Stimulated activated CD8-positive, alpha-beta memory T cell treated with anti-CD3 and anti-CD28 coated beads, Interleukin-7, amount 100 ng/mL, for 24 hours (primary cell): ENCODE measurements around the gene COL26A1.
"Not testable (repeated sequence)": the region's sequence is repeated elsewhere in the genome, so short reads cannot be mapped to it uniquely, and the experiment has no call there.

ENCODE experiments used
- DNase-seq: peaks from one replicate; pipeline ENCODE4 v3.0.0-alpha.2; 2020; ENCODE audit warnings: low read depth

Gene COL26A1

GRCh38 chr7:101362334-101363195, at the start of gene COL26A1:
TSS of gene COL26A1 (plus strand) at chr7:101362875. CDS start at chr7:101363033, 158 bp downstream.
- no peak for DNase-seq

GRCh38 chr7:101315336-101315735, 47.3 kb upstream of the COL26A1 start:
- peak; percentile 13 for DNase-seq

GRCh38 chr7:101319401-101319800, 43.3 kb upstream of the COL26A1 start:
- DNase-seq, result no peak

- peak; percentile 71 for DNase-seq
Measured at GRCh38 chr7:101321491-101322401, 40.9 kb upstream of the COL26A1 start, which contains the start of gene IFT22. TSS of gene IFT22 (minus strand) at chr7:101321812. CDS start at chr7:101321709, 103 bp downstream.

GRCh38 chr7:101328159-101328558, 34.5 kb upstream of the COL26A1 start:
- DNase-seq, result no peak

- no peak for DNase-seq
Measured at GRCh38 chr7:101330011-101330484, 32.6 kb upstream of the COL26A1 start.

- no peak for DNase-seq
Measured at GRCh38 chr7:101332026-101332425, 30.6 kb upstream of the COL26A1 start.

GRCh38 chr7:101333912-101334311, 28.8 kb upstream of the COL26A1 start:
- DNase-seq, result no peak

- no peak for DNase-seq
Measured at GRCh38 chr7:101340379-101340778, 22.3 kb upstream of the COL26A1 start.

- DNase-seq, result no peak
Measured at GRCh38 chr7:101342892-101343291, 19.8 kb upstream of the COL26A1 start.

- no peak for DNase-seq
Measured at GRCh38 chr7:101347477-101347876, 15.2 kb upstream of the COL26A1 start.

GRCh38 chr7:101348456-101349067, 14.1 kb upstream of the COL26A1 start:
- not testable (repeated sequence) for DNase-seq

GRCh38 chr7:101349300-101349699, 13.4 kb upstream of the COL26A1 start:
- DNase-seq, result not testable (repeated sequence)

- no peak for DNase-seq
Measured at GRCh38 chr7:101352920-101353308, 9.8 kb upstream of the COL26A1 start.

GRCh38 chr7:101357433-101357832, 5.2 kb upstream of the COL26A1 start:
- DNase-seq, result no peak

- no peak for DNase-seq
Measured at GRCh38 chr7:101363196-101363733, 590 bp downstream of the COL26A1 start.

GRCh38 chr7:101363734-101364374, 1.2 kb downstream of the COL26A1 start:
- DNase-seq, result peak; percentile 34

- DNase-seq, result no peak
Measured at GRCh38 chr7:101365956-101366355, 3.3 kb downstream of the COL26A1 start.

- DNase-seq, result no peak
Measured at GRCh38 chr7:101367676-101368075, 5.0 kb downstream of the COL26A1 start.

- DNase-seq, result no peak
Measured at GRCh38 chr7:101368422-101369165, 5.9 kb downstream of the COL26A1 start.

GRCh38 chr7:101370836-101371235, 8.2 kb downstream of the COL26A1 start:
- no peak for DNase-seq
